Measurements from ENCODE around the gene ARL6IP5.

The ARL6IP5 gene

DNA sequence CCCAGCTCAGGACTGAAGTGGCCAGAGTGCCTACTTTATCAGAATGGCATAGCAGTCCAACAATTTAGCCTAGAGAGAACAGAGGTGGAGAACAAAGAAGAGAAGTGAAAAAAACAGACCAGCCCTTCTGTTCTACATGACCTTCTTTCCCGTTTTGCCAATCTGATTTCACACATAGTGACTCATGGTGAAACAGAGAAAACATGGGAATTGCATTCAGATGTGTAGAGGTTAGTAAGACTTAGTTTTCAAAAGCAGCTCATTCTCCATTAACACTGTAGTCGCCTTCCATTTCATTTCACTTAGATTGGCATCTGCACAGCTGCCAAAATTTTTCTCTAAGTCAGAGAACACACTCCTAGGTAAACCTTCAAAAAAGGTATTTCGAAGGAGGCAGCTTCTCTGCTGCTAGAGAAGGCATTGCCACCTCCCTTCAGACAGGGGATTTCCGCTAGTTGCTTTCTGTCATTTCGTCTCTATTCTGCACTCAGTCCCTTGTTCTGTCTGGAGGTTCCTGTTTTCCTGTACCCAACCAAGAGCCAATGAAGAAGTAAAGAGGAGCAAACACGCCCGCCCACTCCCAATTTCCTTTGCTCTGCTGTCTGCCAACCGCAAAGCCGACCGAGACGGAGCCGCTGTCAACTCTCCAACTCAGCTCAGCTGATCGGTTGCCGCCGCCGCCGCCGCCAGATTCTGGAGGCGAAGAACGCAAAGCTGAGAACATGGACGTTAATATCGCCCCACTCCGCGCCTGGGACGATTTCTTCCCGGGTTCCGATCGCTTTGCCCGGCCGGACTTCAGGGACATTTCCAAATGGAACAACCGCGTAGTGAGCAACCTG lies at the start of gene ARL6IP5:
Gene ARL6IP5, plus strand, starts transcription at position 612 of the 842 bp plus-strand sequence. Its CDS starts 111 bp downstream, at position 723.
- TF ChIP-seq, protein P1, sequence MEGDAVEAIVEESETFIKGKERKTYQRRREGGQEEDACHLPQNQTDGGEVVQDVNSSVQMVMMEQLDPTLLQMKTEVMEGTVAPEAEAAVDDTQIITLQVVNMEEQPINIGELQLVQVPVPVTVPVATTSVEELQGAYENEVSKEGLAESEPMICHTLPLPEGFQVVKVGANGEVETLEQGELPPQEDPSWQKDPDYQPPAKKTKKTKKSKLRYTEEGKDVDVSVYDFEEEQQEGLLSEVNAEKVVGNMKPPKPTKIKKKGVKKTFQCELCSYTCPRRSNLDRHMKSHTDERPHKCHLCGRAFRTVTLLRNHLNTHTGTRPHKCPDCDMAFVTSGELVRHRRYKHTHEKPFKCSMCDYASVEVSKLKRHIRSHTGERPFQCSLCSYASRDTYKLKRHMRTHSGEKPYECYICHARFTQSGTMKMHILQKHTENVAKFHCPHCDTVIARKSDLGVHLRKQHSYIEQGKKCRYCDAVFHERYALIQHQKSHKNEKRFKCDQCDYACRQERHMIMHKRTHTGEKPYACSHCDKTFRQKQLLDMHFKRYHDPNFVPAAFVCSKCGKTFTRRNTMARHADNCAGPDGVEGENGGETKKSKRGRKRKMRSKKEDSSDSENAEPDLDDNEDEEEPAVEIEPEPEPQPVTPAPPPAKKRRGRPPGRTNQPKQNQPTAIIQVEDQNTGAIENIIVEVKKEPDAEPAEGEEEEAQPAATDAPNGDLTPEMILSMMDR (conservative IDR thresholded peaks at IDR 0.05) = no peak
- peak within 1 kb of the TSS; percentile 97 for H3K27ac ChIP-seq

DNA sequence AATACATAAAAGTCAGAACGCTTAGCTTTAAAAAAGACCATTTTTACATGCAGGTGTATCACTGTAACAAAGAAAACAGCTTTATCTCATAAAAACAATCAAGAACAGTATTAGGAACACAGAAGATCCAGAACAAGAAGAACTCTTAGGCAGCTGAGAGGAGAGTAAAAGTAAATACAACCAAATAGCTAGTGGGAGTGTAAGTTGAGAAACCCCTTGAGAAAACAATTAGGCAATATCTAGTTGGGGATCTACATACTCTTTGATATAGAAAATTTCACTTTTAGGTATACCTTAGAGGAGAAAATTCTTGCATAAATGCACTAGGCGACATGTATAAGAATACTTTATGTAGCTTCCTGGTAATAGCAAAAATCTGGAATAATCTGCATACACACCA lies 40.1 kb upstream of the ARL6IP5 start:
- H3K27ac ChIP-seq = no peak overlapping the region
- TF ChIP-seq, protein P1 (conservative IDR thresholded peaks at IDR 0.05) = no peak

DNA sequence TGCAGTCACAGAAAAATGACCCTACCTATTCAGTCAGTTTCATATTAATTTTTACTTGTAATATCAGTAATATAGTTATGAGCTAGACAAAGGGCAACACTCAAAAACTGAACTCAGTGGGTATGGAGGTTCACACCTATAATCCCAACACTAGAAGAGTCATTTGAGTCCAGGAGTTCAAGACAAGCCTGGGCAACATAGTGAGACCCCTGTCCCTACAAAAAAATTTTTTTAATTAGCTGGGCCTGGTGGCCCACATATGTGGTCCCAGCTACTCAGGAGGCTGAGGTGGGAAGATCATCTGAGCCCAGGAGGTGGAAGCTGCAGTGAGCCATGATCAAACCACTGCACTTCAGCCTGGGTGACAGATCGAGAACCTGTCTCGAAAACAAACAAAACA lies 35.7 kb upstream of the ARL6IP5 start:
- H3K27ac ChIP-seq = no peak overlapping the region
- TF ChIP-seq, protein P1 (conservative IDR thresholded peaks at IDR 0.05) = no peak

- H3K27ac ChIP-seq = peak within 1 kb of the TSS; percentile 80
- TF ChIP-seq, protein P1 (conservative IDR thresholded peaks at IDR 0.05) = no peak
Observed at GRCh38 chr3:69051756-69052471, 32.8 kb upstream of the ARL6IP5 start, which contains the start of gene TMF1. Gene TMF1 (minus strand): TSS chr3:69052333. CDS start chr3:69052086, 247 bp downstream.

- peak overlapping the region; percentile 80 for H3K27ac ChIP-seq
- TF ChIP-seq, protein P1 (conservative IDR thresholded peaks at IDR 0.05) = no peak
Observed at GRCh38 chr3:69052472-69052898, 32.3 kb upstream of the ARL6IP5 start.

- TF ChIP-seq, protein P1 (conservative IDR thresholded peaks at IDR 0.05) = no peak
- H3K27ac ChIP-seq = no peak overlapping the region
Observed at GRCh38 chr3:69058180-69058946, 26.4 kb upstream of the ARL6IP5 start.

DNA sequence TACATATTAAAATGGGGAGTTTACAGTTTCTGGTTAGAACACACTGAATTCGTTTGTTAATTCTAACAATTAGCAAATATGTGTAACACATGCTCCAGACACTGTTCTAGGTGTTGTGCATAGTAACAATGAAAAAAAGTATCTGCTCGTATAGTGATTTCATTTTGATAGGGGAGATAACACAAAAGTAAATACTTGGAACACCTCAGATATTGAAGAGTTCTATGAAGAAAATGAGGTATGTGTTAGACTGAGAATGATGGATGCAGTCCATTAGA lies 25.9 kb upstream of the ARL6IP5 start:
- no peak overlapping the region for H3K27ac ChIP-seq
- TF ChIP-seq, protein P1 (conservative IDR thresholded peaks at IDR 0.05) = no peak
